HG03108 (cell line): Measurements from ENCODE around the gene FAM76B.

ENCODE experiments used
- ATAC-seq: cut with Tn5 transposase; IDR thresholded peaks from one replicate; pipeline ENCODE4 v1.9.1; 2021; ENCODE audit warnings: moderate library complexity; ENCODE audit not compliant: unreplicated experiment

FAM76B gene

DNA sequence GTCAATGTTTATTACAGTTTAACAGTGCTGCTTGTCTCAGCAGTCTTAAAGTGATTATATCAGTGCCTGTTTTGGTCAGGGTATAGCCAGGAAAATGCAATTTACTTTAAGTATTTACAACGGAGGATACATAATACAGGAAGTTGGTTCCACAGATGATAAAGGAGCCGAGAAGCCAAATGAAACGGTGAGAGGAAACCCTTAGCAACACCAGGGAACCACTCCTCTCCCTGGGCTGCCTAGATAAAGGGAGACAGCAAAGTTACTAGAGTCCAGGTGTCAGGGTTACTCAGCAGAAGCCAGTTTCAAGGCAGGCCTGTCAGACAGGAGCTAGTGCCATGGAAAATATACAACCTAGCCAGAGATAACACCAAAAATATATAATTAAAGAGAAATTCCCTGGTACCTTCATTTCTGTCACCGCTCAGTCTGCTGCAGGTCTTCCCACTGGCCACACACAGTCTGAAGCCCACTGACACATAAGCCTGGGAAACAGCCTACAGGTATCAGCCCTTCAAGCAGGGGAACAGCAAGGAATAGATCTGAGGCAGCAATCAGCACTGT, 55.5 kb downstream of the FAM76B start:
- no peak for ATAC-seq

DNA sequence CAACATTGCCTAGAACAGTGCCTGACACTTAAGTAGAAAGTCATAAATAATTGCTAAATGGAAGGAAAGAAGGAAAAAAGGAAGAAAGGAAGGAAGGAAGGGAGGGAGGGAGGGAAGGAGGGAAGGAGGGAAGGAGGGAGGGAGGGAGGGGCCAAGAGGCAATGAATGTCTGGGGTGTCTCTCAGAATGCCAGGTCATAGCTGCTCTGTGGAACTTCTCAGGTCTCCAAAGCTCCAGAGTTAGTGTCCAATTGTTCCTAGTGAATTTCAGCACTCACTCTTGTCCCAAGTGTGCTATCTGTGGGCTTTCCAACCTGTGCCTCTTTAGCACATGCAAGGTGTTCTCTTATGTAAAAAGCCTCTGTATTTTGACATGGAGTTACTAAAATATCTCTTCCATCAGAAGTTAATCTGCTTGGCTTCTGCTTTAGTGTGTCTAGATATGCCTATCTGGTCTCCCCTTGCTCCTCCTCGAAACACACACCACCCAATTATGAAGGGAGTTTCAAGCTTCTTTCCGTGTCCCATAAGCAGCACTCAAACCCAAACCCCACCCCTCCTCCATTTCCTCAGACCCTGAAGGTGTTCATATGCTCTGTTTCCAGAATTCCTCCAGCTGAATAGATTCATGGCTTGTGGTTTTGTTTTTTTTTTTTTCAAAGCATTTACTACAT, 56.5 kb downstream of the FAM76B start:
- ATAC-seq: no peak

GRCh38 chr11:95729462-95729861, 60.1 kb downstream of the FAM76B start:
- ATAC-seq: no peak

GRCh38 chr11:95728790-95729189, 60.8 kb downstream of the FAM76B start:
- no peak for ATAC-seq

DNA sequence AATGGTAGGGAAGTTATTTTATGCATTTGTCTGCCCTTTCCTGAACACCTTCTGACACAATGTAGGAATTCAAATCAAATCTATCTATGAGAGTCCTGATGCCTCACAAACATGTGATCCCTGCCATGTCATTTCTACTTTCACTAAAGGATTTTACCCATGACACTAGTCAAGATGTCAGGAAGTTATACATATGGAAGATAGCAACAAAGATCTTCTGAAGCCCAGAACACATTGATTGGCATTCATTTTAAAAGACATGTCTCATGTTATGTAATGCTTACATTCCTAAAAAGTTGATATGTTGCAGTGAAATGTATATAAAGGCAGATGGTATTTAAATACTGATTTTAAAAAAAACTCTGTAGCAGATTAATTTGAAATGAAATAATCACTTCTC, 61.5 kb downstream of the FAM76B start:
- no peak for ATAC-seq

- ATAC-seq: no peak
Observed at GRCh38 chr11:95727620-95728019, 62.0 kb downstream of the FAM76B start.

- ATAC-seq: no peak
Observed at GRCh38 chr11:95727111-95727510, 62.5 kb downstream of the FAM76B start.

GRCh38 chr11:95725196-95725595, 64.4 kb downstream of the FAM76B start:
- no peak for ATAC-seq

GRCh38 chr11:95723361-95723942, 66.1 kb downstream of the FAM76B start:
- ATAC-seq: no peak

- ATAC-seq: no peak
Observed at GRCh38 chr11:95720195-95720594, 69.4 kb downstream of the FAM76B start.
